Natural killer cell (primary cell): ENCODE measurements around the gene TRPM1. TPM values are rescaled to one million over a fixed set of nuclear protein-coding genes. Genes with fewer than 3 reads are reported as not detected.
A peak's percentile ranks its signal among the peaks of the same experiment; 100 is the strongest.

Source experiments
- ATAC-seq, 3 donors: fragments of 150-1000 bp in 2 of 3; fragments of 200-7000 bp in 1 of 3; cut with Tn5 transposase; 1 replicate in 1 of 3; 2 replicates in 2 of 3; pipeline ENCODE4 v1.10.0; 2021; ENCODE audit warnings: mild to moderate bottlenecking in 2 of 3, moderate library complexity in 2 of 3
- DNase-seq, 2 donors: peaks; one replicate each; pipeline versions ENCODE4 v3.0.0 to v3.0.0-alpha.2; 2013 to 2021; ENCODE audit warnings: mixed read lengths in 1 of 2
- H3K27ac ChIP-seq: one replicate; pipeline ENCODE4 v1.5.1; 2013; ENCODE audit warnings: mild to moderate bottlenecking, low read length
- H3K27me3 ChIP-seq: one replicate; pipeline ENCODE4 v1.6.1; 2013; ENCODE audit warnings: low read length; ENCODE audit not compliant: control insufficient read depth, insufficient read depth
- H3K36me3 ChIP-seq: one replicate; pipeline ENCODE4 v1.6.1; 2013; ENCODE audit warnings: low read length; ENCODE audit not compliant: control insufficient read depth, insufficient read depth
- H3K4me1 ChIP-seq: one replicate; pipeline ENCODE4 v1.6.1; 2013; ENCODE audit warnings: low read length; ENCODE audit not compliant: control insufficient read depth, insufficient read depth
- H3K4me3 ChIP-seq: one replicate; pipeline ENCODE4 v1.5.1; 2013; ENCODE audit warnings: low read length
- H3K9me3 ChIP-seq: one replicate; pipeline ENCODE4 v1.6.1; 2013; ENCODE audit warnings: low read length; ENCODE audit not compliant: control insufficient read depth, insufficient read depth
- H3K27ac Mint-ChIP-seq, 2 donors: one replicate each; pipeline ENCODE4 v1.8.0; 2022; ENCODE audit warnings: mild to moderate bottlenecking in 2 of 2, mixed read lengths in 2 of 2, moderate library complexity in 1 of 2
- H3K27me3 Mint-ChIP-seq, 2 donors: one replicate each; pipeline ENCODE4 v1.8.0; 2022; ENCODE audit warnings: low read depth in 2 of 2, mixed read lengths in 2 of 2
- H3K36me3 Mint-ChIP-seq: one replicate; pipeline ENCODE4 v1.8.0; 2022; ENCODE audit warnings: mixed read lengths
- H3K4me1 Mint-ChIP-seq, 2 donors: one replicate each; pipeline ENCODE4 v1.8.0; 2022; ENCODE audit warnings: mixed read lengths in 2 of 2
- H3K4me3 Mint-ChIP-seq: one replicate; pipeline ENCODE4 v1.8.0; 2022; ENCODE audit warnings: mild to moderate bottlenecking, moderate library complexity, mixed read lengths
- H3K9me3 Mint-ChIP-seq, 2 donors: one replicate each; pipeline ENCODE4 v1.8.0; 2022; ENCODE audit warnings: mixed read lengths in 2 of 2
- whole genome bisulfite sequencing: methylation state at CpG from one replicate; pipeline ENCODE4 v1.1.7; 2013; ENCODE audit warnings: missing lambda C conversion rate; ENCODE audit not compliant: insufficient coverage; 5-methylcytosine and 5-hydroxymethylcytosine counted together
- intact Hi-C: fragments of 100-400 bp; cut with micrococcal nuclease; formaldehyde crosslinking; loops from one replicate; pipeline ENCODE4 v1.14.2; 2022
- total RNA-seq, 4 donors: library from RNA; stranded (reverse); fragments of 120-200 nt in 1 of 4; gene quantifications; one replicate each; pipeline versions ENCODE4 v1.2.3 to v1.2.4, GENCODE V29; 2013 to 2022
- TF ChIP-seq, protein P1 (sequence below): fragments of 200-600 bp; IDR thresholded peaks from one replicate; pipeline ENCODE4 v1.8.0; 2022; ENCODE audit warnings: antibody characterized with exemption

Gene TRPM1
- total RNA-seq, 3 donors from 2014 or later (not counting 1 experiment from before 2014, with no cell fraction given), result not detected

DNA sequence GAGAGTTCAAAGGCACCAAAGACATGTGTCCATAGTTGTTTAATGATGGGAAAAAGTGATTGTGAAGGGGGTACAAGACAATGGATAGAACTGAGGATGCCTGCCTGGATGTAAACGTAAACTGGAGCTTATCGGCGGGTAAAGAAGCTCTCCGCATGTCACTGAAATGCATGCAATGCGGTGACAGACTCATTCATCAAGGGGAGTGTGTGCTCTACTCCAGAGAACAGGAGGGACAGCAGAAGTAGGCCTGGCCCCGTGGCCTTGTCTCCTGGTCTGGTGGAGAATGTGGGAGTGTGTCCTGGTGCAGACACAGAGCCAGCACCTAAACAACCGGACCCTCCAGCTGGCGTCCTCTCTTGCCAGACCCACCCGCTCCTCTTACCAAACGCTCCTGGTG, 50.6 kb downstream of the TRPM1 start:
- Histone ChIP-seq H3K4me1 (peaks cover 26% of the 10 kb centered on the region), H3K27ac (no peak overlapping the region), H3K27me3 (no peaks in the 10 kb centered on the region), H3K4me3 (no peak overlapping the region), H3K9me3 (no peaks in the 10 kb centered on the region), H3K36me3 (no peaks in the 10 kb centered on the region)
- Mint-ChIP-seq H3K4me1 (peaks cover 23% of the 10 kb centered on the region in 2 donors), H3K9me3 (no peaks in the 10 kb centered on the region), H3K27me3 (peaks cover 0 to 6% of the 10 kb centered on the region in 2 donors), H3K4me3 (no peak overlapping the region), H3K27ac (no peak overlapping the region), H3K36me3 (no peaks in the 10 kb centered on the region)
- ATAC-seq (no peak), DNase-seq (no peak)
- TF ChIP-seq, protein P1, sequence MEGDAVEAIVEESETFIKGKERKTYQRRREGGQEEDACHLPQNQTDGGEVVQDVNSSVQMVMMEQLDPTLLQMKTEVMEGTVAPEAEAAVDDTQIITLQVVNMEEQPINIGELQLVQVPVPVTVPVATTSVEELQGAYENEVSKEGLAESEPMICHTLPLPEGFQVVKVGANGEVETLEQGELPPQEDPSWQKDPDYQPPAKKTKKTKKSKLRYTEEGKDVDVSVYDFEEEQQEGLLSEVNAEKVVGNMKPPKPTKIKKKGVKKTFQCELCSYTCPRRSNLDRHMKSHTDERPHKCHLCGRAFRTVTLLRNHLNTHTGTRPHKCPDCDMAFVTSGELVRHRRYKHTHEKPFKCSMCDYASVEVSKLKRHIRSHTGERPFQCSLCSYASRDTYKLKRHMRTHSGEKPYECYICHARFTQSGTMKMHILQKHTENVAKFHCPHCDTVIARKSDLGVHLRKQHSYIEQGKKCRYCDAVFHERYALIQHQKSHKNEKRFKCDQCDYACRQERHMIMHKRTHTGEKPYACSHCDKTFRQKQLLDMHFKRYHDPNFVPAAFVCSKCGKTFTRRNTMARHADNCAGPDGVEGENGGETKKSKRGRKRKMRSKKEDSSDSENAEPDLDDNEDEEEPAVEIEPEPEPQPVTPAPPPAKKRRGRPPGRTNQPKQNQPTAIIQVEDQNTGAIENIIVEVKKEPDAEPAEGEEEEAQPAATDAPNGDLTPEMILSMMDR, result no peak
- intact Hi-C loops, result no loop called here
- WGBS, result 98% methylated on average over 10 of the region's 10 CpGs

DNA sequence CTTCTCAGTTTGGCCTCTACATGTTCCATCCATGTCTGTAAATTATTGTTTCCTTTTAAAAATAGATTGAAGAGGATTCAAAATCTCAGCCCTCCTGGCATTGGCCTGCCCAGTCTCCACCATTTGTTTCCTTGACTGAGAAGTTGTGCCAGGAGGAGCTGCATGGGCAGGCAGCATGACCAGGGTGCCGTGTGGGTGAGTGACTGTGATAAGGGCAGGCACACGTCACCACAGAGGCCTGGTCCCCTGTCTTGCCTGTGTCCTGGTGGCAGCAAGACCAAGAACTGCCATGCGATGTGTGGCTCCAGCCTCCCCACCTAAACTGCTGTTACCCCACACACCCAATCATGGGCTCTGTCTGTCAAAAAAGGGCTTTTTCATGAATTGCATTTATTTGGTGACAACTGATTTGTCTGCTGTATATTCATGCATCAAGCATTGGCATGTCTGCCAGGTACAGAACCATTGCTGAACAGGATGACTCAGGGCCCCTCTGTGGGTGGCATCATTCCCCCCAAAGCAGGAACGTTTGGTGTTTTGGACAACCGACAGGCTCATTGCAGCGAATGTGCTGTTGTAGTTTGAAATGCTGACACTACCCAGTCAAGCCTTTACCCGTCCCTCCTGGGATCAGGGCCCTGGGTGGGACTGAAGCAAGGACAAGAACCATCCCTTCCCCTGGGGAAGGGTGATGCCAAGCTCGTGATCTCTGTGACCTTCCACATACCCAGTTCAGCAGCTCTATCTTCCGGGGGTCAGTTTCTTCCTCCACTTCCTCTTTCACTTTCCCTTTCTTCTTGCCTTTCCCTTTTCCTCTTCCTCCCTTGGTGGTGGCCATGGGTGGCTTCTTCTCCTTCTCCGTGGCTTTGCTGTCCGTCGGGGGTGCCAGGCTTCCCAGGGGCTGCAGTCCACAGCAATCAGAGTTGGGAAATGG, 51.6 kb downstream of the TRPM1 start:
- H3K4me3 Mint-ChIP-seq, result peak overlapping the region; percentile 77
- 48% methylated on average over 12 of the region's 12 CpGs for WGBS
- no peak overlapping the region for H3K4me3 ChIP-seq

DNA sequence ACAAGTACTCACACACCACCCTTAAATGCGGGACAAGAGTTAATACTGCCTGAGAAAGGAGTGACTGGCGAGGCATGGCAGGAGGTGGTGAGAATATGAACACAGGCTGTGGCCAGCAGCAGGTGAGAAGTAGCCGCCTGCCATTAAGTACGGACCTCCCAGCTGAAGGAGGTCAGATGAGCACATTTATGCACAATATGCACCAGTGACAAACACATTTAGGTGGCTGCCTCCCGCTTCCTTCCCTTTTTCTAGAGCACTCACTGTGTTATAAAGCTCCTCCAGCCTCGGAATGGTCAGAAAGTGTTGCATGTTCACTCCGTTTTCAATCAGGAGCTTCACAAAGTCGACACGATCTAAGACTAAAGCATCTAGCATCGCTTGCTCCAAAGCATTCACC, 52.4 kb downstream of the TRPM1 start:
- Mint-ChIP-seq H3K27ac (no peak overlapping the region), H3K4me1 (peaks cover 23% of the 10 kb centered on the region in 2 donors), H3K27me3 (peaks cover 0 to 6% of the 10 kb centered on the region in 2 donors), H3K9me3 (no peaks in the 10 kb centered on the region), H3K4me3 (no peak overlapping the region), H3K36me3 (no peaks in the 10 kb centered on the region)
- H3K27ac ChIP-seq, result no peak overlapping the region
- intact Hi-C loops, result loop anchor here (10.0 kb wide), 1 partner anchor 54 kb away; the partner anchor contains the start of gene MTMR10
- 38% methylated on average over 10 of the region's 10 CpGs for WGBS
- H3K9me3 ChIP-seq, result no peaks in the 10 kb centered on the region
- TF ChIP-seq, protein P1, result no peak
- ATAC-seq (no peak), DNase-seq (no peak)
- no peak overlapping the region for H3K4me3 ChIP-seq
- H3K4me1 ChIP-seq, result peaks cover 26% of the 10 kb centered on the region
- no peaks in the 10 kb centered on the region for H3K27me3 ChIP-seq
- H3K36me3 ChIP-seq, result no peaks in the 10 kb centered on the region

More for the DNA sequence above, 51.6 kb downstream of the TRPM1 start:
- TF ChIP-seq, protein P1, result no peak
- Mint-ChIP-seq H3K36me3 (no peaks in the 10 kb centered on the region), H3K9me3 (no peaks in the 10 kb centered on the region), H3K27ac (peak overlapping the region; percentile 29 to 41), H3K27me3 (peaks cover 0 to 6% of the 10 kb centered on the region in 2 donors), H3K4me1 (peaks cover 23% of the 10 kb centered on the region in 2 donors)
- intact Hi-C loops, result loop anchor here (10.0 kb wide), 1 partner anchor 55 kb away; the partner anchor contains the start of gene MTMR10
- H3K27ac ChIP-seq, result peak overlapping the region; percentile 49
- no peak for ATAC-seq
- H3K36me3 ChIP-seq, result no peaks in the 10 kb centered on the region
- H3K9me3 ChIP-seq, result no peaks in the 10 kb centered on the region
- no peaks in the 10 kb centered on the region for H3K27me3 ChIP-seq
- H3K4me1 ChIP-seq, result peaks cover 26% of the 10 kb centered on the region
- DNase-seq, result no peak
